ENCODE measurements around the gene TRIM29.

TRIM29 gene

DNA sequence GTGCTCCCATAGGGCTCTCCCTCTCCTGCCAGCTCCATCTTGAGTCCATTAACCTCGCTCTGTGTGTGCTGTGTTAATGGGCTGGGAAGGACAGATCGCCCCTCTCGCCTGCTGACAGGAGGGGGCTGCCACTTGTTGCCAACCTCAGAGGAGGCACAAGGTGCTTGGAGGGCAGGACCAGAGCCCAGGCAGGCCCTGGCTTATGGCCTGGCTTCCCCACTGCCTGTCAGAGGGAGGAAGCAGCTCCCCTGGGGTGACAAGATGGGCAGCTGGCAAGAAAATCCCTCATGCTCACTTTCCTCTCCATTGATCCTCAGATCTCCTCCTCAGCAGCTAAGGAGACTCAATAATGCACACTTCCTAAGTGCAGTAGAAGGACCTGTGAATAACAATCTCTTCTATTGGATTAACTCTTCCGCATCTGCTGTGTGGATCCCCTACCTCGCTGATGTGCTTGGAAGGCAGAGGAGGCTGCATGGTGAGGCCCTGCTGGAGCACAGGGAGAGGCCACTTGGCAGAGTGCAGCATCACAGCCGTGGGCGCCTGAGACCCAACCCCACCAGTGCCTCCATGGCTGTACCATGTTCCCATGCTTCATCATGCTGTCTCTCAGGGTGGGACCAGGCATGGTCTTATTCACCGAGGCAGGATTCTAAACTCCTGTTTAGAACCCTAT is 70.3 kb downstream of the TRIM29 start:
- no peak for ATAC-seq
- TF ChIP-seq, protein P1, sequence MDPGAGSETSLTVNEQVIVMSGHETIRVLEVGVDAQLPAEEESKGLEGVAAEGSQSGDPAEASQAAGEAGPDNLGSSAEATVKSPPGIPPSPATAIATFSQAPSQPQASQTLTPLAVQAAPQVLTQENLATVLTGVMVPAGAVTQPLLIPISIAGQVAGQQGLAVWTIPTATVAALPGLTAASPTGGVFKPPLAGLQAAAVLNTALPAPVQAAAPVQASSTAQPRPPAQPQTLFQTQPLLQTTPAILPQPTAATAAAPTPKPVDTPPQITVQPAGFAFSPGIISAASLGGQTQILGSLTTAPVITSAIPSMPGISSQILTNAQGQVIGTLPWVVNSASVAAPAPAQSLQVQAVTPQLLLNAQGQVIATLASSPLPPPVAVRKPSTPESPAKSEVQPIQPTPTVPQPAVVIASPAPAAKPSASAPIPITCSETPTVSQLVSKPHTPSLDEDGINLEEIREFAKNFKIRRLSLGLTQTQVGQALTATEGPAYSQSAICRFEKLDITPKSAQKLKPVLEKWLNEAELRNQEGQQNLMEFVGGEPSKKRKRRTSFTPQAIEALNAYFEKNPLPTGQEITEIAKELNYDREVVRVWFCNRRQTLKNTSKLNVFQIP (CRISPR knock-in tag; IDR thresholded peaks at IDR 0.05; ENCODE audit: borderline replicate concordance, low read depth), result no peak
- TF ChIP-seq BACH2 (CRISPR knock-in tag; IDR thresholded peaks at IDR 0.05; ENCODE audit: borderline replicate concordance), result no peak
- TF ChIP-seq GLIS3 (CRISPR knock-in tag; IDR thresholded peaks at IDR 0.05), result no peak

GRCh38 chr11:120066738-120067437 is 71.0 kb downstream of the TRIM29 start:
- TF ChIP-seq GLIS3 (CRISPR knock-in tag; IDR thresholded peaks at IDR 0.05) (no peak), ZC3H10 (CRISPR knock-in tag; IDR thresholded peaks at IDR 0.05) (no peak), CSRNP3 (CRISPR knock-in tag; IDR thresholded peaks at IDR 0.05) (no peak), BACH2 (CRISPR knock-in tag; IDR thresholded peaks at IDR 0.05; ENCODE audit: borderline replicate concordance) (no peak), RARB (CRISPR knock-in tag; IDR thresholded peaks at IDR 0.05) (no peak), ZNF70 (CRISPR knock-in tag; IDR thresholded peaks at IDR 0.05) (no peak), ISL1 (CRISPR knock-in tag; IDR thresholded peaks at IDR 0.05) (no peak), PPARA (CRISPR knock-in tag; IDR thresholded peaks at IDR 0.05; ENCODE audit: borderline replicate concordance) (no peak), ZNF8 (CRISPR knock-in tag; IDR thresholded peaks at IDR 0.05) (no peak), ARNTL (CRISPR knock-in tag; IDR thresholded peaks at IDR 0.05; ENCODE audit: borderline replicate concordance, low read depth) (no peak), CSDC2 (CRISPR knock-in tag; IDR thresholded peaks at IDR 0.05) (no peak), ZFP3 (CRISPR knock-in tag; IDR thresholded peaks at IDR 0.05) (no peak), TOX (CRISPR knock-in tag; IDR thresholded peaks at IDR 0.05; ENCODE audit: borderline replicate concordance) (no peak), ESRRG (CRISPR knock-in tag; IDR thresholded peaks at IDR 0.05) (no peak), ZFP30 (CRISPR knock-in tag; IDR thresholded peaks at IDR 0.05) (no peak)
- TF ChIP-seq, protein P2, sequence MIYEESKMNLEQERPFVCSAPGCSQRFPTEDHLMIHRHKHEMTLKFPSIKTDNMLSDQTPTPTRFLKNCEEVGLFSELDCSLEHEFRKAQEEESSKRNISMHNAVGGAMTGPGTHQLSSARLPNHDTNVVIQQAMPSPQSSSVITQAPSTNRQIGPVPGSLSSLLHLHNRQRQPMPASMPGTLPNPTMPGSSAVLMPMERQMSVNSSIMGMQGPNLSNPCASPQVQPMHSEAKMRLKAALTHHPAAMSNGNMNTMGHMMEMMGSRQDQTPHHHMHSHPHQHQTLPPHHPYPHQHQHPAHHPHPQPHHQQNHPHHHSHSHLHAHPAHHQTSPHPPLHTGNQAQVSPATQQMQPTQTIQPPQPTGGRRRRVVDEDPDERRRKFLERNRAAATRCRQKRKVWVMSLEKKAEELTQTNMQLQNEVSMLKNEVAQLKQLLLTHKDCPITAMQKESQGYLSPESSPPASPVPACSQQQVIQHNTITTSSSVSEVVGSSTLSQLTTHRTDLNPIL (CRISPR knock-in tag; IDR thresholded peaks at IDR 0.05; ENCODE audit: low read depth), result no peak
- TF ChIP-seq, protein P3, sequence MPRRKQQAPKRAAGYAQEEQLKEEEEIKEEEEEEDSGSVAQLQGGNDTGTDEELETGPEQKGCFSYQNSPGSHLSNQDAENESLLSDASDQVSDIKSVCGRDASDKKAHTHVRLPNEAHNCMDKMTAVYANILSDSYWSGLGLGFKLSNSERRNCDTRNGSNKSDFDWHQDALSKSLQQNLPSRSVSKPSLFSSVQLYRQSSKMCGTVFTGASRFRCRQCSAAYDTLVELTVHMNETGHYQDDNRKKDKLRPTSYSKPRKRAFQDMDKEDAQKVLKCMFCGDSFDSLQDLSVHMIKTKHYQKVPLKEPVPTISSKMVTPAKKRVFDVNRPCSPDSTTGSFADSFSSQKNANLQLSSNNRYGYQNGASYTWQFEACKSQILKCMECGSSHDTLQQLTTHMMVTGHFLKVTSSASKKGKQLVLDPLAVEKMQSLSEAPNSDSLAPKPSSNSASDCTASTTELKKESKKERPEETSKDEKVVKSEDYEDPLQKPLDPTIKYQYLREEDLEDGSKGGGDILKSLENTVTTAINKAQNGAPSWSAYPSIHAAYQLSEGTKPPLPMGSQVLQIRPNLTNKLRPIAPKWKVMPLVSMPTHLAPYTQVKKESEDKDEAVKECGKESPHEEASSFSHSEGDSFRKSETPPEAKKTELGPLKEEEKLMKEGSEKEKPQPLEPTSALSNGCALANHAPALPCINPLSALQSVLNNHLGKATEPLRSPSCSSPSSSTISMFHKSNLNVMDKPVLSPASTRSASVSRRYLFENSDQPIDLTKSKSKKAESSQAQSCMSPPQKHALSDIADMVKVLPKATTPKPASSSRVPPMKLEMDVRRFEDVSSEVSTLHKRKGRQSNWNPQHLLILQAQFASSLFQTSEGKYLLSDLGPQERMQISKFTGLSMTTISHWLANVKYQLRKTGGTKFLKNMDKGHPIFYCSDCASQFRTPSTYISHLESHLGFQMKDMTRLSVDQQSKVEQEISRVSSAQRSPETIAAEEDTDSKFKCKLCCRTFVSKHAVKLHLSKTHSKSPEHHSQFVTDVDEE (CRISPR knock-in tag; IDR thresholded peaks at IDR 0.05), result no peak
- TF ChIP-seq, protein P1 (CRISPR knock-in tag; IDR thresholded peaks at IDR 0.05; ENCODE audit: borderline replicate concordance, low read depth), result no peak
- TF ChIP-seq, protein P4, sequence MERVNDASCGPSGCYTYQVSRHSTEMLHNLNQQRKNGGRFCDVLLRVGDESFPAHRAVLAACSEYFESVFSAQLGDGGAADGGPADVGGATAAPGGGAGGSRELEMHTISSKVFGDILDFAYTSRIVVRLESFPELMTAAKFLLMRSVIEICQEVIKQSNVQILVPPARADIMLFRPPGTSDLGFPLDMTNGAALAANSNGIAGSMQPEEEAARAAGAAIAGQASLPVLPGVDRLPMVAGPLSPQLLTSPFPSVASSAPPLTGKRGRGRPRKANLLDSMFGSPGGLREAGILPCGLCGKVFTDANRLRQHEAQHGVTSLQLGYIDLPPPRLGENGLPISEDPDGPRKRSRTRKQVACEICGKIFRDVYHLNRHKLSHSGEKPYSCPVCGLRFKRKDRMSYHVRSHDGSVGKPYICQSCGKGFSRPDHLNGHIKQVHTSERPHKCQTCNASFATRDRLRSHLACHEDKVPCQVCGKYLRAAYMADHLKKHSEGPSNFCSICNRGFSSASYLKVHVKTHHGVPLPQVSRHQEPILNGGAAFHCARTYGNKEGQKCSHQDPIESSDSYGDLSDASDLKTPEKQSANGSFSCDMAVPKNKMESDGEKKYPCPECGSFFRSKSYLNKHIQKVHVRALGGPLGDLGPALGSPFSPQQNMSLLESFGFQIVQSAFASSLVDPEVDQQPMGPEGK (CRISPR knock-in tag; IDR thresholded peaks at IDR 0.05; ENCODE audit: borderline replicate concordance), result no peak
- no peak for ATAC-seq

Data from SK-N-SH treated with all-trans-retinoic acid at 6 μM for 48 hours (cell line).